SK-N-MC (cell line): ENCODE measurements around the gene COASY.

Experiments
- EZH2 ChIP-seq: fragments of 200-600 bp; sonication (generic); IDR thresholded peaks from one replicate; pipeline ENCODE4 v1.6.1; 2017; ENCODE audit warnings: antibody characterized with exemption
- FOXP2 ChIP-seq: optimal IDR thresholded peaks from 2 replicates; pipeline ENCODE3; 2011; ENCODE audit warnings: mild to moderate bottlenecking, moderate library complexity; ENCODE audit not compliant: insufficient read depth; ENCODE audit errors: extremely low read length, control extremely low read depth
- POLR2AphosphoS5 ChIP-seq: IDR thresholded peaks from 2 replicates; pipeline ENCODE4 v1.6.1; 2012; ENCODE audit warnings: mild to moderate bottlenecking, low read depth, low read length, borderline replicate concordance

DNA sequence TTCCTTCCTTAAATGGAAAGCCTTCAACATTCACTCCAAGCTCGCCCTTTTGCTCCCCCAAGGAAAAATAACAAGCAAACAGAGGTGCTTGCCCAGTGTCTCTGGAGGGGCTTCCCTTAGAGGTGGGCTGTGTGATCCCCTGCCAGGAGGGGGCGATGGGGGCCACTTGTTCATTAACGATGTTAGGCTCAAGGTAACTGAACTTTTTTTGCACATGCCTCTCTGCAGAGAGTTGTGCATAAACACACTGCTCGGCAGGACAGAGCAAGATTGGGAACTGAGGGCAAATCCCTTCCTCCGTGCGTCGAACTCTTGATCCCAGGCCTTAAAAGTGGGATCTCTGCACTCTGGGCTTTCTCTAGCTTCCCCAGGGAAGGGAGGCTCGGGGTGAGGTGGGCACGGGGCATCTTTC is 41.4 kb upstream of the COASY start:
- TF ChIP-seq POLR2AphosphoS5: no peak
- TF ChIP-seq EZH2: no peak
- no peak for TF ChIP-seq FOXP2
